Bronchial epithelial cell (primary cell): ENCODE measurements around the gene UBASH3B. TPM values are rescaled to one million over a fixed set of nuclear protein-coding genes. Genes with fewer than 3 reads are reported as not detected.
"Not testable (repeated sequence)": the region's sequence is repeated elsewhere in the genome, so short reads cannot be mapped to it uniquely, and the experiment has no call there.

Source experiments
- DNase-seq: peaks from one replicate; pipeline ENCODE4 v3.0.0-alpha.2; 2010; ENCODE audit warnings: low read depth
- FAIRE-seq: peaks from 2 replicates; lab custom pipeline; 2011; peaks lifted over from hg19 to GRCh38; lab: Jason Lieb, UNC
- H3K27me3 ChIP-seq: 2 replicates; pipeline ENCODE4 v1.5.1; 2011; ENCODE audit warnings: low read length; ENCODE audit not compliant: control insufficient read depth, insufficient read depth
- H3K36me3 ChIP-seq: 2 replicates; pipeline ENCODE4 v1.5.1; 2011; ENCODE audit warnings: low read length; ENCODE audit not compliant: control insufficient read depth, insufficient read depth
- H3K4me3 ChIP-seq: 2 replicates; pipeline ENCODE4 v1.5.1; 2011; ENCODE audit warnings: mild to moderate bottlenecking, low read depth, low read length, control low read depth
- CTCF ChIP-seq: IDR thresholded peaks from 2 replicates; pipeline ENCODE4 v1.5.1; 2011; ENCODE audit warnings: mild to moderate bottlenecking, moderate library complexity, low read length, control low read depth, inconsistent platforms; ENCODE audit not compliant: insufficient read depth, severe bottlenecking
- total RNA-seq: library from RNA; depleted of rRNA; stranded (reverse); fragments of >200 nt; gene quantifications from 2 replicates; pipeline ENCODE4 v1.2.1, GENCODE V29; 2014

Gene UBASH3B
- total RNA-seq, 1 donor from 2014 or later, result 10.0 TPM

- no peak for TF ChIP-seq CTCF
- Histone ChIP-seq H3K27me3 (no peaks in the 10 kb centered on the region), H3K4me3 (no peak overlapping the region), H3K36me3 (no peaks in the 10 kb centered on the region)
- no peak for DNase-seq
- FAIRE-seq, result no peak
Observed at GRCh38 chr11:122724520-122724919, 69.0 kb downstream of the UBASH3B start.

GRCh38 chr11:122726028-122726427 lies 70.5 kb downstream of the UBASH3B start:
- no peak for TF ChIP-seq CTCF
- H3K36me3 ChIP-seq, result no peaks in the 10 kb centered on the region
- H3K27me3 ChIP-seq, result no peaks in the 10 kb centered on the region
- no peak for FAIRE-seq
- no peak overlapping the region for H3K4me3 ChIP-seq
- DNase-seq, result no peak

GRCh38 chr11:122727101-122727929 lies 71.8 kb downstream of the UBASH3B start:
- H3K4me3 ChIP-seq, result no peak overlapping the region
- TF ChIP-seq CTCF, result no peak
- H3K36me3 ChIP-seq, result no peaks in the 10 kb centered on the region
- no peak for FAIRE-seq
- no peaks in the 10 kb centered on the region for H3K27me3 ChIP-seq
- no peak for DNase-seq

- no peaks in the 10 kb centered on the region for H3K27me3 ChIP-seq
- DNase-seq (no peak), FAIRE-seq (no peak)
- H3K36me3 ChIP-seq, result no peaks in the 10 kb centered on the region
- no peak overlapping the region for H3K4me3 ChIP-seq
- no peak for TF ChIP-seq CTCF
Observed at GRCh38 chr11:122728561-122728960, 73.0 kb downstream of the UBASH3B start.

GRCh38 chr11:122729139-122729538 lies 73.6 kb downstream of the UBASH3B start:
- no peak for FAIRE-seq

GRCh38 chr11:122730694-122731093 lies 75.2 kb downstream of the UBASH3B start:
- not testable (repeated sequence) for H3K36me3 ChIP-seq, DNase-seq, H3K27me3 ChIP-seq, FAIRE-seq, H3K4me3 ChIP-seq

More at GRCh38 chr11:122729139-122729538, 73.6 kb downstream of the UBASH3B start:
- no peak for TF ChIP-seq CTCF
- H3K4me3 ChIP-seq, result no peak overlapping the region
- no peaks in the 10 kb centered on the region for H3K27me3 ChIP-seq
- DNase-seq, result no peak
- H3K36me3 ChIP-seq, result no peaks in the 10 kb centered on the region
